IPS DF 6.9 (cell line): ENCODE results near the gene LAMB3.

Experiments used
- DNase-seq: peaks from one replicate; pipeline ENCODE4 v3.0.0-alpha.2; 2013; ENCODE audit warnings: low read depth, low spot score
- H3K27ac ChIP-seq: one replicate; pipeline ENCODE4 v1.5.1; 2013; ENCODE audit warnings: low read length, control low read depth
- H3K27me3 ChIP-seq: 2 replicates; pipeline ENCODE4 v1.6.1; 2013; ENCODE audit warnings: mild to moderate bottlenecking, low read length; ENCODE audit not compliant: control insufficient read depth, insufficient read depth
- H3K36me3 ChIP-seq: 2 replicates; pipeline ENCODE4 v1.6.1; 2013; ENCODE audit warnings: low read length; ENCODE audit not compliant: control insufficient read depth, insufficient read depth
- H3K4me1 ChIP-seq: 2 replicates; pipeline ENCODE4 v1.6.1; 2013; ENCODE audit warnings: low read length; ENCODE audit not compliant: control insufficient read depth, insufficient read depth
- H3K4me3 ChIP-seq: 2 replicates; pipeline ENCODE4 v1.5.1; 2013; ENCODE audit warnings: mild to moderate bottlenecking, low read length
- H3K9me3 ChIP-seq: 2 replicates; pipeline ENCODE4 v1.6.1; 2013; ENCODE audit warnings: low read length, inconsistent platforms; ENCODE audit not compliant: control insufficient read depth, insufficient read depth
- WGBS: extraction: QIAGEN DNeasy Blood & Tissue Kit; methylation state at CpG from one replicate; pipeline ENCODE4 v1.1.7; 2013; ENCODE audit warnings: mixed read lengths, missing lambda C conversion rate; ENCODE audit not compliant: insufficient read length, insufficient coverage; 5-methylcytosine and 5-hydroxymethylcytosine counted together

The LAMB3 gene

GRCh38 chr1:209594440-209594839, 57.8 kb downstream of the LAMB3 start:
- DNase-seq: no peak
- no peak overlapping the region for H3K4me3 ChIP-seq
- WGBS: no CpG with 5 or more reads among the region's 1 CpG
- H3K9me3 ChIP-seq: no peaks in the 10 kb centered on the region
- H3K4me1 ChIP-seq: no peaks in the 10 kb centered on the region
- no peak overlapping the region for H3K27ac ChIP-seq
- no peaks in the 10 kb centered on the region for H3K36me3 ChIP-seq
- no peaks in the 10 kb centered on the region for H3K27me3 ChIP-seq

- no CpG with 5 or more reads among the region's 2 CpGs for WGBS
- H3K27me3 ChIP-seq: no peaks in the 10 kb centered on the region
Measured at GRCh38 chr1:209593747-209594146, 58.5 kb downstream of the LAMB3 start.

GRCh38 chr1:209590405-209590804, 61.8 kb downstream of the LAMB3 start:
- no peak for DNase-seq
- Histone ChIP-seq H3K9me3 (no peaks in the 10 kb centered on the region), H3K4me3 (no peak overlapping the region), H3K36me3 (no peaks in the 10 kb centered on the region), H3K27ac (no peak overlapping the region), H3K4me1 (no peaks in the 10 kb centered on the region), H3K27me3 (peaks cover under 1% of the 10 kb centered on the region; the same call in 1 of the 2 replicates)
- WGBS: no CpG with 5 or more reads among the region's 6 CpGs

More at GRCh38 chr1:209593747-209594146, 58.5 kb downstream of the LAMB3 start:
- no peak overlapping the region for H3K4me3 ChIP-seq
- no peaks in the 10 kb centered on the region for H3K4me1 ChIP-seq
- no peaks in the 10 kb centered on the region for H3K36me3 ChIP-seq
- H3K9me3 ChIP-seq: no peaks in the 10 kb centered on the region
- no peak overlapping the region for H3K27ac ChIP-seq
- DNase-seq: no peak

GRCh38 chr1:209589863-209590262, 62.4 kb downstream of the LAMB3 start:
- WGBS: no CpG with 5 or more reads among the region's 6 CpGs
- H3K27me3 ChIP-seq: peaks cover 5% of the 10 kb centered on the region; the same call in 1 of the 2 replicates
- no peak overlapping the region for H3K27ac ChIP-seq
- H3K4me3 ChIP-seq: no peak overlapping the region
- H3K4me1 ChIP-seq: no peaks in the 10 kb centered on the region
- DNase-seq: no peak
- H3K36me3 ChIP-seq: no peaks in the 10 kb centered on the region
- no peaks in the 10 kb centered on the region for H3K9me3 ChIP-seq

- DNase-seq: no peak
- no CpG with 5 or more reads among the region's 2 CpGs for WGBS
- no peaks in the 10 kb centered on the region for H3K4me1 ChIP-seq
Measured at GRCh38 chr1:209589440-209589839, 62.8 kb downstream of the LAMB3 start.

GRCh38 chr1:209587789-209588188, 64.4 kb downstream of the LAMB3 start:
- peaks cover 5% of the 10 kb centered on the region; the same call in 1 of the 2 replicates for H3K27me3 ChIP-seq
- no peak overlapping the region for H3K4me3 ChIP-seq
- no peak for DNase-seq
- no peaks in the 10 kb centered on the region for H3K9me3 ChIP-seq
- H3K36me3 ChIP-seq: no peaks in the 10 kb centered on the region
- peaks cover 2% of the 10 kb centered on the region; the same call in 1 of the 2 replicates for H3K4me1 ChIP-seq
- no CpG with 5 or more reads among the region's 3 CpGs for WGBS
- no peak overlapping the region for H3K27ac ChIP-seq

More at GRCh38 chr1:209589440-209589839, 62.8 kb downstream of the LAMB3 start:
- Histone ChIP-seq H3K9me3 (no peaks in the 10 kb centered on the region), H3K27me3 (peaks cover 5% of the 10 kb centered on the region; the same call in 1 of the 2 replicates), H3K36me3 (no peaks in the 10 kb centered on the region), H3K27ac (no peak overlapping the region), H3K4me3 (no peak overlapping the region)

GRCh38 chr1:209586221-209586740, 65.9 kb downstream of the LAMB3 start:
- Histone ChIP-seq H3K4me3 (no peak overlapping the region), H3K36me3 (no peaks in the 10 kb centered on the region), H3K4me1 (peaks cover 2% of the 10 kb centered on the region; the same call in 1 of the 2 replicates), H3K27me3 (peaks cover 5% of the 10 kb centered on the region; the same call in 1 of the 2 replicates), H3K9me3 (no peaks in the 10 kb centered on the region), H3K27ac (no peak overlapping the region)
- DNase-seq: no peak
- no CpG with 5 or more reads among the region's 4 CpGs for WGBS

- Histone ChIP-seq H3K36me3 (no peaks in the 10 kb centered on the region), H3K4me1 (peaks cover 2% of the 10 kb centered on the region; the same call in 1 of the 2 replicates), H3K4me3 (peak overlapping the region; percentile 1; the same call in 1 of the 2 replicates), H3K27me3 (peaks cover 5% of the 10 kb centered on the region; the same call in 1 of the 2 replicates), H3K9me3 (no peaks in the 10 kb centered on the region), H3K27ac (no peak overlapping the region)
- no CpG with 5 or more reads among the region's 23 CpGs for WGBS
- no peak for DNase-seq
Measured at GRCh38 chr1:209585672-209586071, 66.6 kb downstream of the LAMB3 start.

- no peak for DNase-seq
- Histone ChIP-seq H3K27ac (no peak overlapping the region), H3K4me3 (no peak overlapping the region), H3K9me3 (no peaks in the 10 kb centered on the region), H3K36me3 (no peaks in the 10 kb centered on the region), H3K4me1 (peaks cover 2% of the 10 kb centered on the region; the same call in 1 of the 2 replicates), H3K27me3 (peaks cover 5% of the 10 kb centered on the region; the same call in 1 of the 2 replicates)
- WGBS: no CpG with 5 or more reads among the region's 5 CpGs
Measured at GRCh38 chr1:209585197-209585596, 67.0 kb downstream of the LAMB3 start.

GRCh38 chr1:209584231-209584672, 68.0 kb downstream of the LAMB3 start:
- H3K27me3 ChIP-seq: peaks cover 5% of the 10 kb centered on the region; the same call in 1 of the 2 replicates
- no peaks in the 10 kb centered on the region for H3K36me3 ChIP-seq
- DNase-seq: no peak
- H3K4me1 ChIP-seq: peaks cover 2% of the 10 kb centered on the region; the same call in 1 of the 2 replicates
- no peaks in the 10 kb centered on the region for H3K9me3 ChIP-seq
- no peak overlapping the region for H3K4me3 ChIP-seq
- WGBS: no CpG with 5 or more reads among the region's 13 CpGs
- H3K27ac ChIP-seq: no peak overlapping the region

- no peaks in the 10 kb centered on the region for H3K36me3 ChIP-seq
Measured at GRCh38 chr1:209583408-209583807, 68.8 kb downstream of the LAMB3 start, which contains the start of gene CAMK1G. Gene CAMK1G (plus strand): TSS chr1:209583714. CDS start chr1:209594984, 11,270 bp downstream.

More at GRCh38 chr1:209583408-209583807, 68.8 kb downstream of the LAMB3 start, which contains the start of gene CAMK1G:
- Histone ChIP-seq H3K27me3 (peaks cover 5% of the 10 kb centered on the region; the same call in 1 of the 2 replicates), H3K4me1 (peaks cover 2% of the 10 kb centered on the region; the same call in 1 of the 2 replicates), H3K9me3 (no peaks in the 10 kb centered on the region), H3K27ac (no peak within 1 kb of the TSS), H3K4me3 (no peak within 1 kb of the TSS)
- WGBS: no CpG with 5 or more reads among the region's 6 CpGs
- no peak for DNase-seq
